ENCODE measurements around the gene MCTP1.

DNA sequence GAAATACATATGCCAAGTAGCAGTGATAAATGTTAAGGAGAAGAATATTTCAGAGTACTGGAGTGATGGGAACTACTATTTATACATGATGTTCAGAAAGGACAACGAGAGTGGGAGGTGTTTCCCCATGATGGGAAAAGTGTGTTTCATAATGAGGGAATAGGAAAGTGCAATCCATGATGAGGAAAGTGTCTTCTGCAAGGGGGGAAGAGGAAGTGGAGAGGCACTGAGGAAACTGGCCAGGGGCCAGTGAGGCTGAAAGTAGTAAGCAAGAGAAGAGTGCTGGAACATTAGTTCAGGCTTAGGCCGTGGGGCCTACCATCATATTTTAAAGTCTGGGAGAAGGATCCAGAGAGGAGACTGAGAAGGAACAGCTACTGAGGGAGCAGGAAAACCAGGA, 339.2 kb downstream of the MCTP1 start:
- no peak for TF ChIP-seq EZH2 (IDR thresholded peaks at IDR 0.05; ENCODE audit: borderline replicate concordance, low read depth, low read length, poor library complexity, severe bottlenecking)
- TF ChIP-seq, protein P1, sequence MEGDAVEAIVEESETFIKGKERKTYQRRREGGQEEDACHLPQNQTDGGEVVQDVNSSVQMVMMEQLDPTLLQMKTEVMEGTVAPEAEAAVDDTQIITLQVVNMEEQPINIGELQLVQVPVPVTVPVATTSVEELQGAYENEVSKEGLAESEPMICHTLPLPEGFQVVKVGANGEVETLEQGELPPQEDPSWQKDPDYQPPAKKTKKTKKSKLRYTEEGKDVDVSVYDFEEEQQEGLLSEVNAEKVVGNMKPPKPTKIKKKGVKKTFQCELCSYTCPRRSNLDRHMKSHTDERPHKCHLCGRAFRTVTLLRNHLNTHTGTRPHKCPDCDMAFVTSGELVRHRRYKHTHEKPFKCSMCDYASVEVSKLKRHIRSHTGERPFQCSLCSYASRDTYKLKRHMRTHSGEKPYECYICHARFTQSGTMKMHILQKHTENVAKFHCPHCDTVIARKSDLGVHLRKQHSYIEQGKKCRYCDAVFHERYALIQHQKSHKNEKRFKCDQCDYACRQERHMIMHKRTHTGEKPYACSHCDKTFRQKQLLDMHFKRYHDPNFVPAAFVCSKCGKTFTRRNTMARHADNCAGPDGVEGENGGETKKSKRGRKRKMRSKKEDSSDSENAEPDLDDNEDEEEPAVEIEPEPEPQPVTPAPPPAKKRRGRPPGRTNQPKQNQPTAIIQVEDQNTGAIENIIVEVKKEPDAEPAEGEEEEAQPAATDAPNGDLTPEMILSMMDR (conservative IDR thresholded peaks at IDR 0.05; ENCODE audit: low read depth, low read length) = no peak
